K562 (cell line): ENCODE measurements around the gene DLX3. TPM values are rescaled to one million over a fixed set of nuclear protein-coding genes. Genes with fewer than 3 reads are reported as not detected.

Experiments
- ATAC-seq: fragments of 200-7000 bp; cut with Tn5 transposase; 3 replicates; pipeline ENCODE4 v1.9.1; 2020; ENCODE audit warnings: moderate library complexity
- BruUV-seq: library from RNA; stranded (reverse); fragments of 400-500 nt; replicated peaks from 2 replicates; lab custom pipeline; 2021; lab: Mats Ljungman, UMichigan
- CTCF ChIA-PET: fragments of 300-600 bp; formaldehyde crosslinking; extraction: SDS; loops from one replicate; lab custom pipeline; 2021; ENCODE audit warnings: low intra/inter-chr PET ratio; lab: Yijun Ruan, JAX
- POLR2A ChIA-PET: fragments of 300-600, 350-650 bp; sonication (Branson Sonifier 250); formaldehyde crosslinking; extraction: SDS; loops from one replicate; lab custom pipeline; 2021; ENCODE audit warnings: antibody characterized with exemption, inconsistent platforms; lab: Yijun Ruan, JAX
- DNase-seq, 4 experiments: peaks; one replicate each; pipeline versions ENCODE4 v3.0.0 to v3.0.0-alpha.2; 2011 to 2018; ENCODE audit warnings: low spot score in 3 of 4, mixed read lengths in 3 of 4; ENCODE audit errors: extremely low read depth in 1 of 4
- FAIRE-seq: peaks from 2 replicates; lab custom pipeline; 2011; peaks lifted over from hg19 to GRCh38; lab: Jason Lieb, UNC
- H2AFZ ChIP-seq: 2 replicates; pipeline ENCODE4 v1.6.0; 2011; ENCODE audit warnings: low read depth, low read length, control low read depth, inconsistent platforms
- H3K27ac ChIP-seq: fragments of 200-600 bp; 3 replicates; pipeline ENCODE4 v1.8.0; 2011; ENCODE audit warnings: low read depth, mild to moderate bottlenecking, control low read depth, inconsistent platforms, low read length, moderate library complexity, mixed read lengths; ENCODE audit errors: extremely low read depth
- H3K27me3 ChIP-seq, 2 experiments: fragments of 300-600 bp in 1 of 2; 2 replicates in 1 of 2; 3 replicates in 1 of 2; pipeline versions ENCODE4 v1.6.0 to v1.8.0; 2011; ENCODE audit warnings: inconsistent platforms in 2 of 2, low read length in 2 of 2, mild to moderate bottlenecking in 1 of 2, mixed read lengths in 1 of 2, moderate library complexity in 1 of 2; ENCODE audit not compliant: control insufficient read depth in 2 of 2, insufficient read depth in 2 of 2
- H3K36me3 ChIP-seq: fragments of 300-600 bp; 3 replicates; pipeline ENCODE4 v1.8.0; 2011; ENCODE audit warnings: mild to moderate bottlenecking, low read length, inconsistent platforms; ENCODE audit not compliant: control insufficient read depth, insufficient read depth
- H3K4me1 ChIP-seq, 2 experiments: fragments of 200-600 bp in 1 of 2; replicated peaks in 1 of 2; 2 replicates in 1 of 2; 3 replicates in 1 of 2; pipeline versions ENCODE4 v1.5.1 to v1.8.0; 2011; ENCODE audit warnings: inconsistent platforms in 2 of 2, low read length in 2 of 2, mild to moderate bottlenecking in 1 of 2, mixed read lengths in 1 of 2, moderate library complexity in 1 of 2; ENCODE audit not compliant: control insufficient read depth in 2 of 2, insufficient read depth in 2 of 2
- H3K4me2 ChIP-seq: 2 replicates; pipeline ENCODE4 v1.6.1; 2011; ENCODE audit warnings: low read length, control low read depth, inconsistent platforms, mixed read lengths; ENCODE audit not compliant: insufficient read depth
- H3K4me3 ChIP-seq: fragments of 200-600 bp; sonication (generic), shearing (Covaris generic); 2 replicates; pipeline ENCODE4 v1.5.1; 2016; ENCODE audit warnings: control low read depth, inconsistent platforms
- H3K79me2 ChIP-seq: fragments of 200-600 bp; 3 replicates; pipeline ENCODE4 v1.8.0; 2011; ENCODE audit warnings: low read length, inconsistent platforms; ENCODE audit not compliant: control insufficient read depth, insufficient read depth
- H3K9ac ChIP-seq, 2 experiments: 2 replicates each; pipeline versions ENCODE4 v1.6.0 to v1.6.1; 2011; ENCODE audit warnings: low read depth in 2 of 2, low read length in 2 of 2, control low read depth in 1 of 2, inconsistent platforms in 1 of 2, mild to moderate bottlenecking in 1 of 2, mixed read lengths in 1 of 2; ENCODE audit not compliant: insufficient read depth in 1 of 2
- H3K9me1 ChIP-seq: one replicate; pipeline ENCODE4 v1.6.0; 2011; ENCODE audit warnings: inconsistent platforms, mild to moderate bottlenecking, low read length, moderate library complexity; ENCODE audit not compliant: control insufficient read depth, insufficient read depth
- H3K9me3 ChIP-seq: replicated peaks from 2 replicates; pipeline ENCODE4 v1.5.1; 2011; ENCODE audit warnings: low read depth, low read length, inconsistent platforms; ENCODE audit not compliant: control insufficient read depth, insufficient read depth
- H4K20me1 ChIP-seq: replicated peaks from 2 replicates; pipeline ENCODE4 v1.6.1; 2011; ENCODE audit warnings: low read length, inconsistent platforms, mixed read lengths; ENCODE audit not compliant: control insufficient read depth, insufficient read depth
- BMI1 ChIP-seq: fragments of 150-350 bp; IDR thresholded peaks from 2 replicates; pipeline ENCODE4 v1.6.1; 2014; ENCODE audit warnings: low read length
- CTCFL ChIP-seq: IDR thresholded peaks from 2 replicates; pipeline ENCODE4 v1.6.1; 2011; ENCODE audit warnings: borderline replicate concordance, low read depth, mild to moderate bottlenecking, moderate library complexity, low read length; ENCODE audit not compliant: insufficient read depth, poor library complexity, severe bottlenecking
- KLF1 ChIP-seq: fragments of 450-650 bp; IDR thresholded peaks from 2 replicates; pipeline ENCODE4 v1.6.1; 2016; ENCODE audit warnings: missing genetic modification characterization, missing compliant biosample characterization
- PBX2 ChIP-seq, 2 experiments: IDR thresholded peaks in 1 of 2; conservative IDR thresholded peaks in 1 of 2; 2 replicates each; pipeline ENCODE4 v1.6.1; 2016; ENCODE audit warnings: low read depth in 2 of 2, mild to moderate bottlenecking in 1 of 2, missing compliant biosample characterization in 1 of 2, missing genetic modification characterization in 1 of 2, moderate library complexity in 1 of 2
- PTBP1 ChIP-seq: fragments of 200-400 bp; formaldehyde crosslinking; IDR thresholded peaks from 2 replicates; pipeline ENCODE4 v1.6.1; 2017; ENCODE audit warnings: low read depth, low read length
- SAFB ChIP-seq: fragments of 200-400 bp; formaldehyde crosslinking; IDR thresholded peaks from 2 replicates; pipeline ENCODE4 v1.6.1; 2017; ENCODE audit warnings: low read depth, low read length, borderline replicate concordance
- SRSF7 ChIP-seq: fragments of 200-400 bp; formaldehyde crosslinking; optimal IDR thresholded peaks from 2 replicates; pipeline ENCODE3; 2017; ENCODE audit warnings: mild to moderate bottlenecking, low read depth, low read length
- ZNF146 ChIP-seq: IDR thresholded peaks from one replicate; pipeline ENCODE4 v1.6.1; 2018; ENCODE audit warnings: missing compliant biosample characterization; ENCODE audit not compliant: unreplicated experiment
- ZNF57 ChIP-seq: fragments of 450-650 bp; formaldehyde crosslinking; IDR thresholded peaks from 2 replicates; pipeline ENCODE4 v1.4.0; 2020; ENCODE audit warnings: mild to moderate bottlenecking, moderate library complexity
- WGBS: fragments of 100-300 bp; shearing (Covaris generic); methylation state at CpG from one replicate; pipeline ENCODE4 v1.1.6; 2016; ENCODE audit warnings: low coverage, mixed read lengths; ENCODE audit not compliant: insufficient coverage; ENCODE audit errors: missing lambda C conversion rate; 5-methylcytosine and 5-hydroxymethylcytosine counted together
- in situ Hi-C: fragments of 300-500 bp; cut with MboI; formaldehyde crosslinking; loops from 4 replicates; pipeline ENCODE4 v1.15.0; 2018; ENCODE audit warnings: inconsistent platforms, mixed read lengths
- intact Hi-C: fragments of 100-400 bp; cut with micrococcal nuclease; formaldehyde crosslinking; loops from 2 replicates; pipeline ENCODE4 v1.14.2; 2022
- polyA plus RNA-seq, 8 experiments: library from polyadenylated mRNA; depleted of rRNA in 4 of 8; stranded (reverse) in 5 of 8; unstranded in 3 of 8; fragments of >200 nt; fragmentation: Nextera tagmentation in 2 of 8; fragmentation: Illumina TruSeq in 1 of 8; extraction: Ambion mirVana in 2 of 8; extraction: Trizol in 1 of 8; gene quantifications; 2 replicates each; pipeline versions ENCODE4 v1.2.1 to v1.2.3, GENCODE V29; 2011 to 2014; ENCODE audit warnings: inconsistent platforms in 1 of 8, missing spikeins in 1 of 8
- total RNA-seq, 7 experiments: library from RNA; depleted of rRNA in 6 of 7; stranded (reverse); fragments of >200 nt in 6 of 7; fragmentation: Illumina TruSeq in 2 of 7; extraction: Trizol in 2 of 7; gene quantifications; 2 replicates each; pipeline versions ENCODE4 v1.2.1 to v1.2.3, GENCODE V29; 2011 to 2021; ENCODE audit warnings: low replicate concordance in 1 of 7
- TF ChIP-seq, protein P1 (sequence below): fragments of 250-450 bp; sonication (Bioruptor Pico); IDR thresholded peaks from 2 replicates; pipeline ENCODE4 v1.4.0; 2020; ENCODE audit warnings: mild to moderate bottlenecking

The DLX3 gene
- total and polyA plus RNA-seq, 9 of the 15 experiments (the other 6 are each of a cell fraction or from before 2014, with no cell fraction given), result not detected

GRCh38 chr17:49964769-49965523 lies 30.1 kb downstream of the DLX3 start (continued):
- no peak for TF ChIP-seq PBX2 (CRISPR knock-in tag; IDR thresholded peaks at IDR 0.05; ENCODE audit: low read depth)
- no peak for TF ChIP-seq PBX2 (tag; conservative IDR thresholded peaks at IDR 0.05; ENCODE audit: low read depth)

GRCh38 chr17:49964303-49964768 lies 30.7 kb downstream of the DLX3 start:
- H3K9me3 ChIP-seq, result no peaks in the 10 kb centered on the region
- H3K27ac ChIP-seq, result no peak overlapping the region
- H3K79me2 ChIP-seq, result no peaks in the 10 kb centered on the region
- FAIRE-seq (no peak), ATAC-seq (no peak), DNase-seq (no peak)
- ChIA-PET POLR2A (interaction anchor here (0.7 to 0.9 kb wide), 2 partner anchors 13 to 330 kb away, joined by 3 to 4 read pairs; no protein-coding TSS in a partner anchor), CTCF (no interaction called here)
- H3K36me3 ChIP-seq, result no peaks in the 10 kb centered on the region
- H3K9ac ChIP-seq, result no peak overlapping the region
- in situ Hi-C loops (no loop called here), intact Hi-C loops (no loop called here)
- no peak overlapping the region for H2AFZ ChIP-seq
- H3K9me1 ChIP-seq, result no peaks in the 10 kb centered on the region
- H3K27me3 ChIP-seq, result peaks cover 38 to 70% of the 10 kb centered on the region in 2 experiments
- no peak overlapping the region for H3K4me3 ChIP-seq
- peaks cover 0 to 17% of the 10 kb centered on the region in 2 experiments; a peak in 3 of 5 replicates for H3K4me1 ChIP-seq
- BruUV-seq, result no TSS peak
- WGBS, result 16% methylated on average over 17 of the region's 18 CpGs
- H4K20me1 ChIP-seq, result no peaks in the 10 kb centered on the region
- no peak overlapping the region for H3K4me2 ChIP-seq
- TF ChIP-seq KLF1 (tag), result no peak
- TF ChIP-seq SAFB, result no peak
- no peak for TF ChIP-seq ZNF146
- TF ChIP-seq, protein P1, sequence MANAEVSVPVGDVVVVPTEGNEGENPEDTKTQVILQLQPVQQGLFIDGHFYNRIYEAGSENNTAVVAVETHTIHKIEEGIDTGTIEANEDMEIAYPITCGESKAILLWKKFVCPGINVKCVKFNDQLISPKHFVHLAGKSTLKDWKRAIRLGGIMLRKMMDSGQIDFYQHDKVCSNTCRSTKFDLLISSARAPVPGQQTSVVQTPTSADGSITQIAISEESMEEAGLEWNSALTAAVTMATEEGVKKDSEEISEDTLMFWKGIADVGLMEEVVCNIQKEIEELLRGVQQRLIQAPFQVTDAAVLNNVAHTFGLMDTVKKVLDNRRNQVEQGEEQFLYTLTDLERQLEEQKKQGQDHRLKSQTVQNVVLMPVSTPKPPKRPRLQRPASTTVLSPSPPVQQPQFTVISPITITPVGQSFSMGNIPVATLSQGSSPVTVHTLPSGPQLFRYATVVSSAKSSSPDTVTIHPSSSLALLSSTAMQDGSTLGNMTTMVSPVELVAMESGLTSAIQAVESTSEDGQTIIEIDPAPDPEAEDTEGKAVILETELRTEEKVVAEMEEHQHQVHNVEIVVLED (CRISPR knock-in tag), result no peak
- no peak for TF ChIP-seq CTCFL
- TF ChIP-seq PTBP1, result no peak
- TF ChIP-seq SRSF7, result no peak
- TF ChIP-seq BMI1, result no peak
- TF ChIP-seq ZNF57, result no peak
